H1 (cell line): ENCODE data around the gene GGA3. TPM values are rescaled to one million over a fixed set of nuclear protein-coding genes. Genes with fewer than 3 reads are reported as not detected.

Experiments
- E2F6 ChIP-seq: IDR thresholded peaks from 2 replicates; pipeline ENCODE4 v1.6.1; 2012; ENCODE audit warnings: inconsistent platforms
- EZH2 ChIP-seq: fragments of 200-600 bp; sonication (generic); IDR thresholded peaks from 2 replicates; pipeline ENCODE4 v1.7.1; 2012; ENCODE audit warnings: low read depth, mild to moderate bottlenecking, moderate library complexity, low read length, inconsistent platforms; ENCODE audit not compliant: severe bottlenecking
- HDAC2 ChIP-seq, 2 experiments: fragments of 300-600 bp in 1 of 2; sonication (generic) in 1 of 2; IDR thresholded peaks; 2 replicates each; pipeline ENCODE4 v1.6.1; 2011 to 2012; ENCODE audit warnings: low read depth in 2 of 2, low read length in 2 of 2, mild to moderate bottlenecking in 2 of 2, moderate library complexity in 2 of 2, borderline replicate concordance in 1 of 2, inconsistent platforms in 1 of 2
- SIN3A ChIP-seq, 2 experiments: IDR thresholded peaks in 1 of 2; conservative IDR thresholded peaks in 1 of 2; 2 replicates each; pipeline ENCODE4 v1.6.1; 2011 to 2012; ENCODE audit warnings: low read length in 2 of 2, improper control_type of control experiment in 1 of 2, low read depth in 1 of 2, mild to moderate bottlenecking in 1 of 2
- polyA plus RNA-seq, 7 experiments: library from polyadenylated mRNA; depleted of rRNA in 3 of 7; stranded (reverse) in 5 of 7; unstranded in 2 of 7; fragments of >200 nt in 5 of 7; fragments of 200-250 nt in 2 of 7; gene quantifications; 1 replicate in 5 of 7; 2 replicates in 1 of 7; 4 replicates in 1 of 7; pipeline versions ENCODE4 v1.2.1 to v1.2.3, GENCODE V29; 2011 to 2013; ENCODE audit warnings: missing spikeins in 2 of 7, mixed read lengths in 2 of 7
- total RNA-seq: library from RNA; stranded (reverse); fragmentation: NEBNext Ultra II Directional; extraction: Animal tissue kit (Norgen Biotek cat#: 25700); gene quantifications from 2 replicates; pipeline ENCODE4 v1.2.1, GENCODE V29; 2021

The GGA3 gene
- total and polyA plus RNA-seq, 2 of the 8 experiments (the other 6 are each of a cell fraction or from before 2014, with no cell fraction given), result 40.6 to 60.0 TPM

- no peak for TF ChIP-seq EZH2
- no peak for TF ChIP-seq HDAC2 (IDR thresholded peaks at IDR 0.05; ENCODE audit: borderline replicate concordance in 1 of 2, low read depth in 2 of 2, low read length in 2 of 2)
- no peak for TF ChIP-seq E2F6
- 0 out of 4 replicates have a peak, but pooled peaks of 1 of the 2 experiments have one; percentile 23 for TF ChIP-seq SIN3A (conservative IDR thresholded peaks at IDR 0.05 in 1 of 2, IDR thresholded peaks at IDR 0.05 in 1 of 2; ENCODE audit: low read depth in 1 of 2, low read length in 2 of 2)
- TF ChIP-seq, all 59 proteins: peak for 5
Observed at GRCh38 chr17:75238684-75239191, 22.7 kb downstream of the GGA3 start (continued).
